Caco-2 (cell line): ENCODE data around the gene IFTAP. TPM values are rescaled to one million over a fixed set of nuclear protein-coding genes. Genes with fewer than 3 reads are reported as not detected.

Experiments
- BruUV-seq: library from RNA; stranded (reverse); fragments of 400-500 nt; replicated peaks from 2 replicates; lab custom pipeline; 2021; lab: Mats Ljungman, UMichigan
- CTCF ChIA-PET: fragments of 300-600 bp; sonication (Branson Sonifier 250); formaldehyde crosslinking; loops from one replicate; lab custom pipeline; 2022; ENCODE audit warnings: antibody characterized with exemption; lab: Charles Lee
- POLR2A ChIA-PET: fragments of 300-600 bp; sonication (Branson Sonifier 250); formaldehyde crosslinking; loops from one replicate; lab custom pipeline; 2022; ENCODE audit warnings: antibody characterized with exemption; lab: Charles Lee
- DNase-seq, 2 experiments: peaks; one replicate each; pipeline versions ENCODE4 v3.0.0 to v3.0.0-alpha.2; 2020 to 2022
- H3K27me3 ChIP-seq: replicated peaks from 2 replicates; pipeline ENCODE4 v1.6.0; 2011; ENCODE audit warnings: low read length; ENCODE audit not compliant: control insufficient read depth, insufficient read depth
- H3K36me3 ChIP-seq: 2 replicates; pipeline ENCODE4 v1.5.1; 2011; ENCODE audit warnings: low read length; ENCODE audit not compliant: control insufficient read depth, insufficient read depth
- H3K4me1 ChIP-seq: fragments of 250-450 bp; sonication (Bioruptor Pico); 2 replicates; pipeline ENCODE4 v1.5.1; 2020; ENCODE audit warnings: mild to moderate bottlenecking
- H3K4me3 ChIP-seq: 2 replicates; pipeline ENCODE4 v1.5.1; 2011; ENCODE audit warnings: low read depth, mild to moderate bottlenecking, control low read depth, low read length
- H3K9me3 ChIP-seq: fragments of 250-450 bp; sonication (Bioruptor Pico); 2 replicates; pipeline ENCODE4 v1.5.1; 2020; ENCODE audit warnings: mild to moderate bottlenecking, moderate library complexity
- H3K27ac Mint-ChIP-seq: one replicate; pipeline ENCODE4 v1.8.0; 2022; ENCODE audit warnings: mixed read lengths; ENCODE audit not compliant: unreplicated experiment
- H3K27me3 Mint-ChIP-seq: one replicate; pipeline ENCODE4 v1.8.0; 2022; ENCODE audit warnings: mixed read lengths; ENCODE audit not compliant: insufficient read depth, unreplicated experiment
- H3K36me3 Mint-ChIP-seq: one replicate; pipeline ENCODE4 v1.8.0; 2022; ENCODE audit warnings: mild to moderate bottlenecking, mixed read lengths; ENCODE audit not compliant: insufficient read depth, unreplicated experiment
- H3K4me1 Mint-ChIP-seq: one replicate; pipeline ENCODE4 v1.8.0; 2022; ENCODE audit warnings: low read depth, mixed read lengths; ENCODE audit not compliant: unreplicated experiment
- H3K4me3 Mint-ChIP-seq: one replicate; pipeline ENCODE4 v1.8.0; 2022; ENCODE audit warnings: mild to moderate bottlenecking, moderate library complexity, mixed read lengths; ENCODE audit not compliant: unreplicated experiment
- H3K9me3 Mint-ChIP-seq: one replicate; pipeline ENCODE4 v1.8.0; 2022; ENCODE audit warnings: mixed read lengths; ENCODE audit not compliant: unreplicated experiment
- CTCF ChIP-seq, 2 experiments: fragments of 200-600 bp in 1 of 2; IDR thresholded peaks; 1 replicate in 1 of 2; 2 replicates in 1 of 2; pipeline versions ENCODE4 v1.5.1 to v1.8.0; 2011 to 2022; ENCODE audit warnings: antibody characterized with exemption in 1 of 2, control low read depth in 1 of 2, inconsistent platforms in 1 of 2, low read depth in 1 of 2, low read length in 1 of 2, mild to moderate bottlenecking in 1 of 2, moderate library complexity in 1 of 2; ENCODE audit not compliant: insufficient read depth in 1 of 2, severe bottlenecking in 1 of 2, unreplicated experiment in 1 of 2
- intact Hi-C: fragments of 100-400 bp; cut with micrococcal nuclease; formaldehyde crosslinking; loops from one replicate; pipeline ENCODE4 v1.10.0; 2022; ENCODE audit not compliant: unreplicated experiment
- total RNA-seq: library from RNA; stranded (reverse); gene quantifications from 2 replicates; pipeline ENCODE4 v1.2.3, GENCODE V29; 2022

The IFTAP gene
- total RNA-seq, 1 experiment from 2014 or later = 10.4 TPM

- TF ChIP-seq CTCF (IDR thresholded peaks at IDR 0.05; ENCODE audit: insufficient read depth in 1 of 2, low read depth in 1 of 2, low read length in 1 of 2, severe bottlenecking in 1 of 2, unreplicated experiment in 1 of 2) = no peak
- H3K4me3 ChIP-seq = no peak overlapping the region
- intact Hi-C loops = no loop called here
- BruUV-seq = no TSS peak
- no peak overlapping the region for H3K4me3 Mint-ChIP-seq
- no peaks in the 10 kb centered on the region for H3K27me3 Mint-ChIP-seq
- H3K36me3 ChIP-seq = no peaks in the 10 kb centered on the region
- H3K36me3 Mint-ChIP-seq = no peaks in the 10 kb centered on the region
- H3K9me3 ChIP-seq = no peaks in the 10 kb centered on the region
- POLR2A ChIA-PET = no interaction called here
- no peaks in the 10 kb centered on the region for H3K4me1 Mint-ChIP-seq
- no peaks in the 10 kb centered on the region for H3K9me3 Mint-ChIP-seq
- CTCF ChIA-PET = no interaction called here
- no peaks in the 10 kb centered on the region for H3K4me1 ChIP-seq
- no peaks in the 10 kb centered on the region for H3K27me3 ChIP-seq
- no peak overlapping the region for H3K27ac Mint-ChIP-seq
- DNase-seq = no peak
Observed at GRCh38 chr11:36609383-36609782, 15.1 kb downstream of the IFTAP start.

- H3K9me3 Mint-ChIP-seq = no peaks in the 10 kb centered on the region
- BruUV-seq = no TSS peak
- no peaks in the 10 kb centered on the region for H3K4me1 ChIP-seq
- no peaks in the 10 kb centered on the region for H3K9me3 ChIP-seq
- H3K4me3 ChIP-seq = no peak overlapping the region
- no peak overlapping the region for H3K27ac Mint-ChIP-seq
- H3K4me1 Mint-ChIP-seq = no peaks in the 10 kb centered on the region
- H3K36me3 ChIP-seq = no peaks in the 10 kb centered on the region
- H3K4me3 Mint-ChIP-seq = no peak overlapping the region
- H3K27me3 Mint-ChIP-seq = no peaks in the 10 kb centered on the region
- no peaks in the 10 kb centered on the region for H3K36me3 Mint-ChIP-seq
- DNase-seq = no peak
- ChIA-PET POLR2A (no interaction called here), CTCF (no interaction called here)
- no peaks in the 10 kb centered on the region for H3K27me3 ChIP-seq
- intact Hi-C loops = no loop called here
- TF ChIP-seq CTCF (IDR thresholded peaks at IDR 0.05; ENCODE audit: insufficient read depth in 1 of 2, low read depth in 1 of 2, low read length in 1 of 2, severe bottlenecking in 1 of 2, unreplicated experiment in 1 of 2) = no peak
Observed at GRCh38 chr11:36615826-36616225, 21.5 kb downstream of the IFTAP start.

GRCh38 chr11:36617543-36618362 is 23.5 kb downstream of the IFTAP start:
- Mint-ChIP-seq H3K36me3 (no peaks in the 10 kb centered on the region), H3K9me3 (no peaks in the 10 kb centered on the region), H3K4me3 (no peak overlapping the region), H3K27ac (no peak overlapping the region), H3K4me1 (no peaks in the 10 kb centered on the region), H3K27me3 (no peaks in the 10 kb centered on the region)
- ChIA-PET POLR2A (no interaction called here), CTCF (no interaction called here)
- no peak for TF ChIP-seq CTCF (IDR thresholded peaks at IDR 0.05; ENCODE audit: insufficient read depth in 1 of 2, low read depth in 1 of 2, low read length in 1 of 2, severe bottlenecking in 1 of 2, unreplicated experiment in 1 of 2)
- H3K36me3 ChIP-seq = no peaks in the 10 kb centered on the region
- intact Hi-C loops = no loop called here
- H3K27me3 ChIP-seq = no peaks in the 10 kb centered on the region
- no peaks in the 10 kb centered on the region for H3K9me3 ChIP-seq
- BruUV-seq = no TSS peak
- no peak for DNase-seq
- no peaks in the 10 kb centered on the region for H3K4me1 ChIP-seq
- H3K4me3 ChIP-seq = no peak overlapping the region
